Measurements from ENCODE around the gene UBTD1.

GRCh38 chr10:97587183-97587582 is 88.5 kb downstream of the UBTD1 start:
- TF ChIP-seq CTCF (IDR thresholded peaks at IDR 0.05) (no peak), POLR2A (IDR thresholded peaks at IDR 0.05) (no peak)
